Keratinocyte (primary cell): ENCODE measurements around the gene CYP4F22. TPM values are rescaled to one million over a fixed set of nuclear protein-coding genes. Genes with fewer than 3 reads are reported as not detected.

Experiments
- DNase-seq: peaks from one replicate; pipeline ENCODE4 v3.0.0-alpha.2; 2011; ENCODE audit warnings: low read depth, missing footprints, low spot score
- FAIRE-seq: peaks from 2 replicates; lab custom pipeline; 2011; peaks lifted over from hg19 to GRCh38; lab: Jason Lieb, UNC
- H2AFZ ChIP-seq: 2 replicates; pipeline ENCODE4 v1.6.0; 2012; ENCODE audit warnings: low read length, control low read depth, inconsistent platforms; ENCODE audit not compliant: control insufficient read depth
- H3K27ac ChIP-seq: 2 replicates; pipeline ENCODE4 v1.5.1; 2011; ENCODE audit warnings: low read length; ENCODE audit not compliant: control insufficient read depth, insufficient read depth
- H3K27me3 ChIP-seq: 3 replicates; pipeline ENCODE4 v1.6.0; 2011; ENCODE audit warnings: low read length; ENCODE audit not compliant: control insufficient read depth, insufficient read depth; ENCODE audit errors: extremely low read depth
- H3K36me3 ChIP-seq, 2 experiments: 2 replicates in 1 of 2; 3 replicates in 1 of 2; pipeline ENCODE4 v1.5.1; 2011; ENCODE audit warnings: low read length in 2 of 2, mild to moderate bottlenecking in 1 of 2; ENCODE audit not compliant: control insufficient read depth in 2 of 2, insufficient read depth in 2 of 2; ENCODE audit errors: extremely low read depth in 1 of 2
- H3K4me1 ChIP-seq: 3 replicates; pipeline ENCODE4 v1.5.1; 2011; ENCODE audit warnings: low read length; ENCODE audit not compliant: control insufficient read depth, insufficient read depth; ENCODE audit errors: extremely low read depth
- H3K4me2 ChIP-seq: 3 replicates; pipeline ENCODE4 v1.6.0; 2011; ENCODE audit warnings: low read depth, low read length; ENCODE audit not compliant: control insufficient read depth, insufficient read depth; ENCODE audit errors: extremely low read depth
- H3K4me3 ChIP-seq, 3 experiments: fragments of 200-600 bp in 1 of 3; sonication (generic) in 1 of 3; 2 replicates in 2 of 3; 3 replicates in 1 of 3; pipeline ENCODE4 v1.5.1; 2011 to 2016; ENCODE audit warnings: low read length in 3 of 3, mild to moderate bottlenecking in 3 of 3, control low read depth in 2 of 3, inconsistent platforms in 1 of 3, low read depth in 1 of 3, mixed read lengths in 1 of 3, mixed run types in 1 of 3, moderate library complexity in 1 of 3; ENCODE audit not compliant: control insufficient read depth in 2 of 3, insufficient read depth in 2 of 3; ENCODE audit errors: extremely low read depth in 1 of 3
- H3K79me2 ChIP-seq: 2 replicates; pipeline ENCODE4 v1.6.0; 2012; ENCODE audit warnings: low read length; ENCODE audit not compliant: control insufficient read depth, insufficient read depth
- H3K9ac ChIP-seq: 3 replicates; pipeline ENCODE4 v1.6.0; 2011; ENCODE audit warnings: low read length; ENCODE audit not compliant: control insufficient read depth, insufficient read depth; ENCODE audit errors: extremely low read depth
- H3K9me1 ChIP-seq: 3 replicates; pipeline ENCODE4 v1.6.0; 2011; ENCODE audit warnings: low read length; ENCODE audit not compliant: control insufficient read depth, insufficient read depth; ENCODE audit errors: extremely low read depth
- H3K9me3 ChIP-seq: 2 replicates; pipeline ENCODE4 v1.5.1; 2012; ENCODE audit warnings: low read depth, low read length; ENCODE audit not compliant: control insufficient read depth
- H4K20me1 ChIP-seq: 3 replicates; pipeline ENCODE4 v1.6.0; 2011; ENCODE audit warnings: low read length; ENCODE audit not compliant: control insufficient read depth, insufficient read depth; ENCODE audit errors: extremely low read depth
- CTCF ChIP-seq, 3 experiments: IDR thresholded peaks in 1 of 3; conservative IDR thresholded peaks in 1 of 3; optimal IDR thresholded peaks in 1 of 3; 2 replicates in 2 of 3; 3 replicates in 1 of 3; pipeline versions ENCODE3 to v1.5.1; 2011; ENCODE audit warnings: low read length in 3 of 3, mild to moderate bottlenecking in 3 of 3, moderate library complexity in 2 of 3, control low read depth in 1 of 3, inconsistent platforms in 1 of 3; ENCODE audit not compliant: insufficient read depth in 2 of 3; ENCODE audit errors: extremely low read depth in 1 of 3
- EZH2 ChIP-seq: IDR thresholded peaks from one replicate; pipeline ENCODE4 v1.6.1; 2012; ENCODE audit warnings: inconsistent platforms, mild to moderate bottlenecking, low read length, moderate library complexity
- dilution Hi-C: fragments of 300-500 bp; cut with MboI; formaldehyde crosslinking; loops from one replicate; pipeline ENCODE4 v1.7.0; 2020; ENCODE audit warnings: low sequenced_read_pairs; ENCODE audit not compliant: extremely low pct_ligation_motif_present
- polyA plus RNA-seq, 5 experiments: library from polyadenylated mRNA; depleted of rRNA in 3 of 5; stranded (reverse) in 3 of 5; stranded (forward) in 1 of 5; unstranded in 1 of 5; fragments of >200 nt; gene quantifications; 1 replicate in 1 of 5; 2 replicates in 3 of 5; 3 replicates in 1 of 5; pipeline versions ENCODE4 v1.2.1 to v1.2.3, GENCODE V29; 2011 to 2012; ENCODE audit warnings: missing spikeins in 2 of 5, low read depth in 1 of 5, low replicate concordance in 1 of 5

CYP4F22 gene
- polyA plus RNA-seq, 1 donor (not counting 4 experiments of a cell fraction or from before 2014, with no cell fraction given), result 0.43 TPM

DNA sequence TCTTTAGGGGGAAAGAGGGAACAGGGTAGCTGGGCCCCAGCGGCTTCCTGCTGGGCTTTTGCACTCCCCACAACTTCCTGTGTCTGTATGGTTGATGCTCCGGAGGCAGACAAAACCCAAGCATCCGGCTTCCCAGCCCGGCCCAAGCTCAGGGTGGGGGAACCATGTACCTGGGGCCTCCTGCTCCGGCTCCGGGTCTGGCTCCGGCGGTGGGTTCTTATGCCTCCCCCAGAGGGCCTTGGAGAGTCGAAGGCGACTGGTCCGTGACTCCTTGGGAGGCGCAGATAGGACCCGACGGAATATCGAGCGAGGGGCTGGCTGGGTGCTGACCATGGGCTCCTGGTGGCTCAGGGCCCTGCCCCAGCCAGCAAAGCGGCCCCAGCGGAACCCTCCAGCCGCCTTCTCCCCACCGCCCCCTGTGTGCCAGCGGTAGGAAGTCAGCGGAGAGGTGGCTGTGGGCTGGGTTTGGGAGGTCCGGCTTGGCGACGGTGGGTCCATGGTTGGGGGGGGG is 44.4 kb upstream of the CYP4F22 start:
- Histone ChIP-seq H3K4me2 (no peak overlapping the region), H2AFZ (no peak overlapping the region), H4K20me1 (no peaks in the 10 kb centered on the region), H3K36me3 (no peaks in the 10 kb centered on the region), H3K9me1 (no peaks in the 10 kb centered on the region), H3K79me2 (no peaks in the 10 kb centered on the region), H3K4me1 (no peaks in the 10 kb centered on the region), H3K4me3 (no peak overlapping the region), H3K9ac (no peak overlapping the region), H3K27ac (no peak overlapping the region), H3K27me3 (peaks cover 20% of the 10 kb centered on the region), H3K9me3 (no peaks in the 10 kb centered on the region)
- FAIRE-seq (no peak), DNase-seq (no peak)
- dilution Hi-C loops, result no loop called here
- TF ChIP-seq CTCF (optimal IDR thresholded peaks at IDR 0.05 in 1 of 3, IDR thresholded peaks at IDR 0.05 in 1 of 3, conservative IDR thresholded peaks at IDR 0.05 in 1 of 3; ENCODE audit: extremely low read depth in 1 of 3, insufficient read depth in 2 of 3, low read length in 3 of 3) (no peak), EZH2 (no peak)

DNA sequence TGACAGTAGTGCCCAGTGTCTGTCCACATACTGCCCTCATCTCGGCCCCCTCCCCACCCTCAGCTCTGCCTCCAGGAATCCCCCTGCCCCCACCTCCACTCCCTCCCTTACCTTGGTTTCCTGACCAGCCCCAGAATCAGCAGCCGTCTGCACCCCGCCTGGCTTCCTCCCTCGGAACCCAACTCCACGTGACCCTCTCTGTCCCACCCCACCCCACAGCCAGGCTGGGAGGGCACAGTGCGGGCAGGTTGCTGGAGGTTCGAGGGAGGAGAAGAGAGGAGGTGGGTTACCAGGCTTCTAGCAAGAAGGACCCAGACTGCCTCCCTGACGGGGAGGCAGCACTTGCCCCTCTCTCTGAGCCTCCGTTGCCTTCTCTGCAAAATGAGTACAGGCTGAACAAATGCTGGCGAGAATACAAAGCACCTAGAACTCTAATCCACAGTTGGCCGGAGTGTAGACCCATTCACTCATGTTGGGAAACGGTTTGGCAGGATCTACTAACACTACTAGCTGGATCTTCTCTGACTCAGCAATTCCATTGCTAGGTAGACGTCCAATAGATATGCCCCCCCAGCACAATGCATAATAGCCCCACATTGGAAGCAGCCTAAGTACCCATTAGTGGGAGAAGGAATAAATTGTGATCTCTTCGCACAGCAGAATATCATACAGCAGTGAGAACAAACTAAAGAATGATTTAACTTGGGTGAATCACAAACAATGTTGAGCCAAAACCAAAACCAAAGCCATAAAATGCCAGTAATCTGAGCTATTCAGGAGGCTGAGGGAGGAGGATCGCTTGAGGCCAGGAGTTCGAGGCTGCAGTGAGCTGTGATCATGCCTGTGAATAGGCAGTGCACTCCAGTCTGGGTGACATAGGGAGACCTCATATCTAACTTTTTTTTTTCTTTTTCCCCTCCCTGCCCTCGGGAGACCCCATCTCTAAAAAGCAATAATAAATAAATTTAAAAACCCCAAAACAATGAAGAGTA is 43.6 kb upstream of the CYP4F22 start, which contains the start of gene RASAL3:
Gene RASAL3 (minus strand): TSS at position 151 of the 992 bp plus-strand sequence. CDS start 186 bp downstream, outside the sequence.
- Histone ChIP-seq H4K20me1 (no peaks in the 10 kb centered on the region), H3K4me3 (no peak within 1 kb of the TSS), H3K4me2 (no peak within 1 kb of the TSS), H3K27ac (no peak within 1 kb of the TSS), H2AFZ (no peak within 1 kb of the TSS), H3K79me2 (no peaks in the 10 kb centered on the region), H3K36me3 (no peaks in the 10 kb centered on the region), H3K27me3 (peaks cover 28% of the 10 kb centered on the region), H3K9me1 (no peaks in the 10 kb centered on the region), H3K9me3 (no peaks in the 10 kb centered on the region), H3K9ac (no peak within 1 kb of the TSS), H3K4me1 (no peaks in the 10 kb centered on the region)
- DNase-seq (no peak), FAIRE-seq (no peak)
- dilution Hi-C loops, result no loop called here
- TF ChIP-seq CTCF (optimal IDR thresholded peaks at IDR 0.05 in 1 of 3, IDR thresholded peaks at IDR 0.05 in 1 of 3, conservative IDR thresholded peaks at IDR 0.05 in 1 of 3; ENCODE audit: extremely low read depth in 1 of 3, insufficient read depth in 2 of 3, low read length in 3 of 3) (no peak), EZH2 (no peak)
